ENCODE measurements around the gene PODNL1.

DNA sequence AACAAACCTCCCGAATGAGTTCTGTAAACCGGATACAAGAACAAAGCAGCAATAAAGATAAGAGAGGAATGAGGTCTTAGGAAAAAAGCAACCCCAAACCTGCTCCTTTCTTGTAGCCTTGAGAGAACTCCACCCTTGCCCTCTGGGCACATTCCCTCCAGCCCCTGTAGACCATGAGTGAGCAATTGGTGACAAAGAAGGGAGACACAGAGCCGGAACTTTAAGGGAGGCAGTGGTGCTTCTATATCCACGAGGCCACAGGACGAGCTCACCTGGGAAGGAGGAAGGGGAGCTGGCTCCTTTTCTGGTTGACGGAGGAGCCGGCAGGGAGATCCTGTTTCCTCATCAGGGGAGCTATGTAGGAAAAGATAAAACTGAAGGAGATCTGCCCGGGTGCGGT is 45.3 kb downstream of the PODNL1 start:
- TF ChIP-seq, protein P1, sequence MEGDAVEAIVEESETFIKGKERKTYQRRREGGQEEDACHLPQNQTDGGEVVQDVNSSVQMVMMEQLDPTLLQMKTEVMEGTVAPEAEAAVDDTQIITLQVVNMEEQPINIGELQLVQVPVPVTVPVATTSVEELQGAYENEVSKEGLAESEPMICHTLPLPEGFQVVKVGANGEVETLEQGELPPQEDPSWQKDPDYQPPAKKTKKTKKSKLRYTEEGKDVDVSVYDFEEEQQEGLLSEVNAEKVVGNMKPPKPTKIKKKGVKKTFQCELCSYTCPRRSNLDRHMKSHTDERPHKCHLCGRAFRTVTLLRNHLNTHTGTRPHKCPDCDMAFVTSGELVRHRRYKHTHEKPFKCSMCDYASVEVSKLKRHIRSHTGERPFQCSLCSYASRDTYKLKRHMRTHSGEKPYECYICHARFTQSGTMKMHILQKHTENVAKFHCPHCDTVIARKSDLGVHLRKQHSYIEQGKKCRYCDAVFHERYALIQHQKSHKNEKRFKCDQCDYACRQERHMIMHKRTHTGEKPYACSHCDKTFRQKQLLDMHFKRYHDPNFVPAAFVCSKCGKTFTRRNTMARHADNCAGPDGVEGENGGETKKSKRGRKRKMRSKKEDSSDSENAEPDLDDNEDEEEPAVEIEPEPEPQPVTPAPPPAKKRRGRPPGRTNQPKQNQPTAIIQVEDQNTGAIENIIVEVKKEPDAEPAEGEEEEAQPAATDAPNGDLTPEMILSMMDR (IDR thresholded peaks at IDR 0.05), result no peak
- TF ChIP-seq POLR2A (IDR thresholded peaks at IDR 0.05) (no peak), EP300 (IDR thresholded peaks at IDR 0.05) (no peak)
